ENCODE results near the gene LEF1.

Gene LEF1

GRCh38 chr4:108168671-108169523 lies at the start of gene LEF1:
Gene LEF1, minus strand, starts transcription at chr4:108168932. Its CDS starts 1,165 bp downstream, at chr4:108167767.
- no peak for FAIRE-seq
- no peak for TF ChIP-seq CTCF (IDR thresholded peaks at IDR 0.05; ENCODE audit: insufficient read depth, missing control alignments)

GRCh38 chr4:108216510-108216909 lies 47.8 kb upstream of the LEF1 start:
- TF ChIP-seq CTCF (IDR thresholded peaks at IDR 0.05; ENCODE audit: insufficient read depth, missing control alignments), result no peak
- no peak for FAIRE-seq
- DNase-seq (ENCODE audit: insufficient read length, low spot score), result no peak

More at GRCh38 chr4:108168671-108169523, at the start of gene LEF1:
- DNase-seq (ENCODE audit: insufficient read length, low spot score), result no peak

- no peak for TF ChIP-seq CTCF (IDR thresholded peaks at IDR 0.05; ENCODE audit: insufficient read depth, missing control alignments)
- FAIRE-seq, result no peak
- DNase-seq (ENCODE audit: insufficient read length, low spot score), result no peak
Measured at GRCh38 chr4:108215055-108215454, 46.3 kb upstream of the LEF1 start.

- TF ChIP-seq CTCF (IDR thresholded peaks at IDR 0.05; ENCODE audit: insufficient read depth, missing control alignments), result no peak
- DNase-seq (ENCODE audit: insufficient read length, low spot score), result no peak
- FAIRE-seq, result no peak
Measured at GRCh38 chr4:108213723-108214122, 45.0 kb upstream of the LEF1 start.

- DNase-seq (ENCODE audit: insufficient read length, low spot score), result no peak
- no peak for FAIRE-seq
- TF ChIP-seq CTCF (IDR thresholded peaks at IDR 0.05; ENCODE audit: insufficient read depth, missing control alignments), result no peak
Measured at GRCh38 chr4:108213308-108213707, 44.6 kb upstream of the LEF1 start.

- no peak for FAIRE-seq
- no peak for TF ChIP-seq CTCF (IDR thresholded peaks at IDR 0.05; ENCODE audit: insufficient read depth, missing control alignments)
Measured at GRCh38 chr4:108210989-108211835, 42.5 kb upstream of the LEF1 start.

More at GRCh38 chr4:108210989-108211835, 42.5 kb upstream of the LEF1 start:
- no peak for DNase-seq (ENCODE audit: insufficient read length, low spot score)
